Left kidney (tissue), 2 donors: ENCODE results near the gene RIPOR1. TPM values are rescaled to one million over a fixed set of nuclear protein-coding genes. Genes with fewer than 3 reads are reported as not detected.

Experiments used
- DNase-seq: peaks from one replicate; pipeline ENCODE4 v3.0.0-alpha.2; 2013
- polyA plus RNA-seq: library from polyadenylated mRNA; unstranded; fragments of 120-200 nt; gene quantifications from one replicate; pipeline ENCODE4 v1.2.1, GENCODE V29; 2013; ENCODE audit not compliant: insufficient read length

The RIPOR1 gene
- polyA plus RNA-seq, 1 donor, result 112 TPM

GRCh38 chr16:67539271-67539670 is 10.6 kb downstream of the RIPOR1 start:
- DNase-seq, result no peak

GRCh38 chr16:67539691-67540635 is 11.3 kb downstream of the RIPOR1 start:
- DNase-seq, result no peak

- DNase-seq, result no peak
These were observed 12.1 kb downstream of the RIPOR1 start for GRCh38 chr16:67540756-67541155.

GRCh38 chr16:67541391-67542263 is 13.0 kb downstream of the RIPOR1 start:
- no peak for DNase-seq

- no peak for DNase-seq
These were observed 13.8 kb downstream of the RIPOR1 start for GRCh38 chr16:67542464-67542863.

GRCh38 chr16:67543036-67543435 is 14.4 kb downstream of the RIPOR1 start:
- DNase-seq, result no peak

GRCh38 chr16:67543582-67543981 is 15.0 kb downstream of the RIPOR1 start:
- no peak for DNase-seq

GRCh38 chr16:67544329-67544841 is 15.8 kb downstream of the RIPOR1 start:
- no peak for DNase-seq

GRCh38 chr16:67544844-67545664 is 16.4 kb downstream of the RIPOR1 start:
- no peak for DNase-seq

GRCh38 chr16:67545665-67546024 is 17.0 kb downstream of the RIPOR1 start:
- no peak for DNase-seq

- no peak for DNase-seq
These were observed 17.5 kb downstream of the RIPOR1 start for GRCh38 chr16:67546091-67546501.

GRCh38 chr16:67546761-67547422 is 18.3 kb downstream of the RIPOR1 start:
- DNase-seq, result no peak

- DNase-seq, result no peak
These were observed 19.0 kb downstream of the RIPOR1 start for GRCh38 chr16:67547423-67548264.

GRCh38 chr16:67548265-67549126 is 19.9 kb downstream of the RIPOR1 start:
- DNase-seq, result no peak

GRCh38 chr16:67549240-67549639 is 20.6 kb downstream of the RIPOR1 start:
- no peak for DNase-seq

- no peak for DNase-seq
These were observed 21.3 kb downstream of the RIPOR1 start for GRCh38 chr16:67549936-67550335.

- DNase-seq, result no peak
These were observed 22.5 kb downstream of the RIPOR1 start for GRCh38 chr16:67551091-67551490.

- DNase-seq, result no peak
These were observed 23.3 kb downstream of the RIPOR1 start for GRCh38 chr16:67551972-67552371.

GRCh38 chr16:67552476-67552875 is 23.8 kb downstream of the RIPOR1 start:
- DNase-seq, result no peak
